HG03025 (cell line): ENCODE results near the gene LUZP2.

Experiments used
- ATAC-seq: cut with Tn5 transposase; IDR thresholded peaks from one replicate; pipeline ENCODE4 v1.9.1; 2021; ENCODE audit warnings: mild to moderate bottlenecking, moderate library complexity; ENCODE audit not compliant: unreplicated experiment, low FRiP score

LUZP2 gene

DNA sequence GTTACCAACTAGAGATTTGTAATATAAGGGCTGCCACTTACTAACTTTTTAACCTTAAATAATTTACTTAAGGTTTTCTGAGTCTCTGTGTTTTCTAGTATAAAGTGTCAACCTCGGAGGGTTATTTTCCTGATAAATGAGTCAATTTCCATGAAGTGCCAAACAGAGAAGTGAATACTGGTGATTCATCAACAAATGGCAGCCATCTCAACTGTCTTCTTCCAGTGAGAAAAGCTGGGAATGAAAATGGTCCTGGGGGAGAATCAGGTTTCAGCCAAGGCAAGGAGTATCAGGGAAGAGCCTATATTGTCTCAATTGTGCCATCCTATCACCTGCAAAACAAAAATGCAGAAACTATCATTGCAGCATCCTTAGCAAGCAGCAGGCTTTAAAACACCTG, 129.1 kb downstream of the LUZP2 start:
- ATAC-seq, result no peak

DNA sequence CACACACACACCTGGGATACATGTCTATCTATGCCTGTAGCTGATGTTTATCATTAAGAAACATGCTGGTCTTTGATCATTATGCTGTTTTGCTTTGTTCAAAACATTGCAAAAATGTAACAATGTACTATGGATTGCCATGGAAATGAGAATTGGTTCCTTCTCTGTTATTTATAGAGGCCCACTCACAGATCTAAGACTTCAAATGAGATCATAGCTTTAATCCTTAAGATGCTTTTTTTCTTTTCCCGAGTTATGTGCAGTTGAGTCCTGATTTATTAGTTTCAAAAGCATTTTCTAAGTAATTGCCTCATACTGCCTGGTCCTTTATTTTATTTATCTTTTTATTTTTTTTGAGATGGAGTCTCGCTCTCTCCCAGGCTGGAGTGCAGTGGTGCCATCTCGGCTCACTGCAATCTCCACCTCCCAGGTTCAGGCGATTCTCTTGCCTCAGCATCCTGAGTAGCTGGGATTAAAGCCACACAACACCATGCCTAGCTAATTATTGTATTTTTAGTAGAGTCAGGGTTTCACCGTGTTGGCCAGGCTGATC, 131.4 kb downstream of the LUZP2 start:
- ATAC-seq, result no peak

DNA sequence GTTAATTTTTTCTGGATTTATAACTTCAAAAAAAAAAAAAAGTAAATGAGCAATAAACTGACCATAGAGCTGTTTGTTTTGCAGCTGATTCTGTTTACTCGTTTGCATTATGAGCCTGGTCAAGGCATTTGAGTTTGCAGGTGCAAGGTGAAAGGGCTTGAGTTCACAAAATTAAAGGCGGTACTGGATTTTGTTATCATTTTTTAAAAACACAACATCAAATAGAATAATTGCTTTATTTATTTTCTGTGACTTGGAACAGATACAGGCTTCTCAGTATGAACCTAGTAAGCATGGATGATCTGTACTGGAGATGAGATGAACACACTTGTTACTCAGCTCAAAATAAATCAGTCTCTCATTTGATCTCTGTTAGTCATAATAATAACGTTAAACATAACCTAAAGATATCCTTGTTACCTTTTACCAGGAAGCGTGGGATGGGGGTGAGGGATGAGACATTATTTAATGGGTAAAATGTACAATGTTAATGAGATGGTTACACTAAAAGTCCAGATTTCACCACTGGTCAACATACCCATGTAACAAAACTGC, 137.8 kb downstream of the LUZP2 start:
- ATAC-seq, result no peak

DNA sequence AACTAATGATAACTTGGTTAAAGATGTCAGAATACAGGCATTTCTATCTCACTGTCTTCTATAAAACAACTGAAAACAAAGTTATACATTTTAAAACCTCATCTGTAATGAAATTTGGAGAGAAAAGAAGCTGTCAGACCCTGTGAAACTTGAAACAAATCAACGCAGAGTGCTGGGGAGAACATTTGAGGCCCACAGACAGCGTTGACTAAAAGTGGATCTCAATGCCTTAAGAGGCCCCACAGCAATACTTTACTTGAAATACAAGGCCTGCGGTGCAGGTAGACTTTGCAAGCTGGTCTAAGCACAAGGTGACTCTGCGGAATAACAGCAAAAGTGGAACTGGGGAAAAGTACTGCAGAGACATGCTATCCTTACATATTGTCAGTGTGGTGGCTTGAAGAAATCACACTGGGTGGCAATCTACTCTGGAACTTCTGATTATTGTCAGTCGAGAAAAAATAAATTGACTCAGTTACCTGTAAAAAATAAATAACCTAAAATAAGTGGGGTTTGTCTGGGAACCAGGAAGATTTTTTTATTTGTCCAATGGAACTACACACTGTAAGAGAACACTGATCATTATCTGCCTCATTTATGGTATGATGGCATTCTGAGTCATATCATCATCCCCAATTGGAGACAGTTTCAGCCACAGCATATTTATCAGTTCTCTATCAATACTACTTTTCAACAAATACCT, 138.9 kb downstream of the LUZP2 start:
- ATAC-seq, result no peak

DNA sequence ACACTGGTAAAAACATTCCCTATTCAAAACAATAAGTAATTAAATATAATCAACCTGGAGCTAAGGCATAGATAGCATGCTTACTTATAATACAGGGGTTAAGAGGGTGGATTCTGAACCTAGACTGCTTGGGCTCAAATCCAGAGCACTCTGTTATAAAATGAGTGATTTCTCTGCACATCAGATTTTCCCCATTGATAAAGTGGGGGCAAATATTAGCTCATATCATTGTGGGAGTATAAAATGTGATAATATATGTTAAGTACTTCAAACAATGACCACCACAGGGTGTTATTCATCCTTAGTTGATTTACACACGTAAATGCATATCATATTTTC, 139.4 kb downstream of the LUZP2 start:
- ATAC-seq, result no peak

DNA sequence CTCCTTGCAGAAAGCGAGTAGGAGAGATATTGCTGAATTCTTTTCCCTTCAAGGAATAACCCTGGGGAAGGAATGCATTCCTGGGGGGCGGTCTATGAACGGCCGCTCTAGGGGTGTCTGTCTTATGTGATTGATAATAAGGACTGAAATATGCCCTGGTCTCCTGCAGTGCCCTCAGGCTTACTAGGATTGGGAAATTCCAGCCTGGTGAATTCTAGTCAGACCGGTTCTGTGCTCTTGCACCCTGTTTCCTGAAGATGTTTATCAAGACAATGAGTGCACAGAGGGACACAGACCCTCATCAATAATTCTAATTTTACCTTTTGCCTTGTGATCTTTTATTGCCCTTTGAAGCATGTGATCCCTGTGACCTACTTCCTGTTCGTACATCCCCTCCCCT, 140.7 kb downstream of the LUZP2 start:
- ATAC-seq, result no peak

DNA sequence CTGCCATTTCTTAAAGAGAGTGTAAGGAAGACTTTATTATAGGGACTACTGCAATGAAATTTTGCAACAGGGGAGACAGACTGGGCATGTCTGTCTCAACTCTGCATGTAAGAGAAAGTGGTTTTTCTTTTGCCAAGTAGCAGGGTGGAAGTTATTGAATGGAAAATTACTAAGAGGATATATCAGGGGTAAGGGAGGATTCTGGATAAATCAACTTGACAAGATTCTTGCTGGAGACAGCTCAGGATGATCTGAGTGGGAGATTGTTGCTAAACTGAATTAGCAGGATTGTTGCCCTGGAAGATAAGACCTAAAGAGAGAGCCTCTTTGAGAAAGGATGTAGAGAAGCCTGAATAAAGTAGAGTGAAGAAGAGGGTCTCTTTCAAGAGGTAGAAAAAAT, 145.8 kb downstream of the LUZP2 start:
- no peak for ATAC-seq

DNA sequence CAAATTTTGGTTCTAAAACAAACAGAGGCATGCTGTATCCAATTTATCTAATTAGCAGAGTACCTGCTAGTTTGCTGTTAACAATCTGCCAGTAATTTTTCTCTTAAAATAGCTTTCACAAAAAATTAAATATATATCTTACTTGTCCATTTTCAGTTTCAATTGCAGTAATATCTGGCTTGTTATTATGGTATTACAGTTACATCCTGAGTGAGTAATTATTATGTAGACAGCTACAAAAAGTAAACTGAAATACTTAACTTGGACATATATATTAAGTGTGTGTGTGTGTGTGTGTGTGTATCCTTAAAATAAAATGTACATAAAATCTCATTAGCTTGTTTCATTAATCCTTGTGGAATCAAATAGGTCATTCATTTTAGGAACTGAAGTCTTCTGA, 148.7 kb downstream of the LUZP2 start:
- ATAC-seq, result no peak

DNA sequence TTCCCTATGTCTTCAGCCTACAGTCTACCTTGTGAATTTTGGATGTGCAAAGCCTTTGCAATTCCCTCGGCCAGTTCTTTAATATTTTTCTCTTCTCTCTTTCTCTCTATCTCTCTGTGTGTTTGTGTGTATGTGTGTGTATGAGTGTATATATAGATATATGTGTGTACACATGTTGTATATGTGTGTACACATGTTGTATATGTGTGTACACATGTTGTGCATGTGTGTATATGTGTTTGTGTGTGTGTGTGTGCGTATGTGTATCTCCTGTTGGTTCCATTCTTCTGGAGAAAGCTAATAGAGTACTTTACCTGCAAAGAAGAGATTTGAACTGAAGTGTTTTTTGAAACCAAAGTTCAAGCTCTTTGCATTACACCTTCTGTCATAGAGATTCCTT, 155.0 kb downstream of the LUZP2 start:
- ATAC-seq, result no peak

DNA sequence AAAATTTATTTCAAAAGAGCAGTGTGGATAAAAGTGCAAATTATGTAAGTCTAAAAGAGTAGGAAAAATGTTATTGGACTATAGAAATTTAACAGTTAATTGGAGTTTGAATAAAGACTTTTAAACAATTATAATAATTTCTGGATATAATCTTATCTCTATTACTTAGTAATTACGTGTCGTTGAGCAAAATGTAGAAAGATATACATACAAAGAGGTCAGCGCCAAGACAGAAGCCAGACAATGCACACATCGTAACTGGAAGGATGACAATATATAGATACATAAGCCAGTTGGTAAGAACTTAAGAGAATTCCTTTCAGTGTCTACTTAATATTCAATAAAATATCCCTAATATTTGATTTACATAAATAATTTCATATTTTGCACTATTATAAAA, 157.0 kb downstream of the LUZP2 start:
- no peak for ATAC-seq

DNA sequence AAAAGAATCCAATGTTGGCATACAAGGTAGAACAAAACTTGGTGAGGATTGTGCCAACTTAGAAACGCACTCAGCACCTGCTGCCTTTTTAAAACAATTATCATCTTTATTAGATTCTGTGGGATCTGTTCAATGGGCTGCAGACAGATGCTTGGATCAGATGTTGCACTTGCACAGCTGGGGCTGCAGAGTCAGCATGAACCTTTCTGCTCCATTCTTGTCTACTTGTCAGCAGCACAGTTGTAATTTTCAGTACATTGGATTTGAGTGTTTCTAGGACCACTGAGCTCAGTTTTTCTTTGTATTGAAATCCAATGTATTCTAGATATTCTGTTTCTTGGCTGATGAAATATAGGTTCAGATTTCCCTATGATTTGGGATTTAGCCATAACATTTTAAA, 164.5 kb downstream of the LUZP2 start:
- ATAC-seq, result no peak

DNA sequence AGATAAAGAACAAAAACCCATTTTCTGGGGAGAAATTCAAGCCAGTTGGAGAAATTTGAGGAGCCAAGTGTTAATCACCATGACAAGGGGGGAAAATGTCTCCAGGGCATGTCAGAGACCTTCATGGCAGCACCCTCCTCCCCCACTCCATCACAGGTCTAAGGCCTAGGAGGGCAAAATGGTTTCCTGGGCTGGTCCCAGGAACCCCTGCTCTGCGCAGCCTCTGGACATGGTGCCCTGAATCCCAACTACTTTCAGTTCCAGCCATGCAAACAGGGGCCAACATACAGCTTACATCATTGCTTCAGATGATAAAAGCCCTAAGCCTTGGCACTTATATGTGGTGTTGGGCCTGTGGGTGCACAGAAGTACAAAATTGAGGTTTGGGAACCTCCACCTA, 167.5 kb downstream of the LUZP2 start:
- ATAC-seq, result no peak

DNA sequence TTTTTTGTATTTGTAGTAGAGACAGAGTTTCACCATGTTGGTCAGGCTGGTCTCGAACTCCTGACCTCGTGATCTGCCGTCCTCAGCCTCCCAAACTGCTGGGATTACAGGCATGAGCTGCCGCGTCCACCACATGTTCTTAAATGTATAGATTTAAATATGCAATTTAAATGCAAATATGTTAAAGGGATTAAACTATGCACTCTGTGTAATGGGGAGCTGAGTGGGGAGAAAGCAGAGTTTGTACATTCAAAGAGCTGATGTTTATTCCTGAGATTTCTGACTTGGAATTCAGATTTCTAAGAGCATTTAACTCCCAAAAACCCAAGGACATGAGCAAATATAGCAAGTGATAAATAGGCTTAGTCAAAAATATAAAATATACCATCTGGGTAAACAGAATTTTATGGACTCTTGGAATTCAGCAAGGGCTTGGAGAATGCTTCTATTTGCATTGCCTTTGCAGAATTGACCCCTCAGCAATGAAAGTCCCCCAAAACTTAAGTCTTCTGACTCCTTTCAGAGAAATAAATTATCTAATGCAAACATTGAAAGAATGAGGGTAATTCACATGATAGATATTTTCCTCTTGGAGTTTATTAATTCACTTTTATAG, 170.6 kb downstream of the LUZP2 start:
- no peak for ATAC-seq

DNA sequence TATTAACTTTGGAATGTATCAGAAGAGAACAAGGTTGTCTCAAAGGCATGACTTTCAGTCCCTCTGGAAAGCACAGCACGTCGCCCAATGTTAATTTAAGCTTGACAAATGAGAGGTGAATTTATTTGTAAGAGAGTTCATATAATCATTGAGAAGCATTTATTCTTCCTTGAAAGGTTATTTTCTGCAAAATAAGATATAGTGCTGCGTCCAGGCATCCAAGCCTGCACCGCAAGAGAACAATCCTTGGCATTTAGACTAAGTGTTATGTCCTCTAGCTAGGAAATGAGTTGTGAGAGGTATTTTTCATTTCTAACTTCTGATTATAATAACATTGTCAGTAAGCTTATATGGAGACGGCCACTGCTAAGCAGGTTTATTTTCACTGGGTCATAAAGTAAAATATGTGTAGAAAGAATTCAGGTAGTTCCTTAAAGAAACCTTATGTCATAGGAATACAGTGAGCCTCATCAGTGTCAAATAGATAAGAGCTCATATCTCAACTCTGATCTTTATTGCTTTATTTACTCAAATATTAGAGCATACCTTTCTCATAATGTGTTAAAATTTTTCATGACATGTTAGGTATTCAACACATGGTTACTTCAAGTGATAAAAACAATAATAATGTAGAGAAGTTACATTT, 182.0 kb downstream of the LUZP2 start:
- no peak for ATAC-seq

DNA sequence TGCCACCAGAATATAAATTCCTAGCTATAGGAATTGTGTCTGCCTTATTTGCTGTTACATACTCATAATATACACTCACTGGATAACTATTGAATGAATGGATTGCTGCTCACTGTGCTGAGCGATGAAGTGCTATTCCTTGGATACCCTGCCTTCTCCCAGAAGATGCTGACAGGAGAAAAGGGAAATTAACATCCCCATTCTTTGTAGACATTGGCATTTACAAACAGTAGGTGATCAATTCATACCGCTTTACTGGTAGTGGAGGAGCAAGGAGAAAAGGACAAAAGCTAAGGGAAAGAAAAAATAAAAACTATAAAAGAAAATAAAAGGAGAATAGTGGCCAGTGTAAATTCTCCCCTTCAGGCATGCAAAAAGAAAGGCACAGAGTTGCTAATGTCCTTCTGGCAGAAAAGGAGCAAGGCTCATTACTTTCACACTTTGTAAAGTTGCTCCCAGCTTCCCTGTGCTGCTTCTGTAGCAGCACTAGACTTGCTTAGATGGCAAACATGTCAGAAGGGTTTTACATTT, 183.0 kb downstream of the LUZP2 start:
- no peak for ATAC-seq

DNA sequence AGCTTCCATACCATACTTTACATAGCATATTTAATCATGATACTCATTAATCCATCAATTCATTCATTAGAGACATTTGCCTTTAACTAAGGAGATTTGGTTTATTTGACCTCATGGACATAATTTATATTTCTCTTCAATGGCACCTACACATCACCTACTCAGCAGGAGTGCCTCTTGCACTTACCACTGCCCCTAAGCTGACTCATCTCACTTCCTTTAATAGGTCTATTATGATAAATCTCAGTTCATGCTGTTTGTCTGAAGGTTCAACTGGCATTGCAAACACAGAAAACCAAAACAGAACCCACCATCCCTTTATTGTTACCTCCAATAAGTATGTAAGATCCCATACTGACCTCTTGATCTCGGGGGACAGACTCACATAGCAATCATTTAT, 186.7 kb downstream of the LUZP2 start:
- no peak for ATAC-seq

DNA sequence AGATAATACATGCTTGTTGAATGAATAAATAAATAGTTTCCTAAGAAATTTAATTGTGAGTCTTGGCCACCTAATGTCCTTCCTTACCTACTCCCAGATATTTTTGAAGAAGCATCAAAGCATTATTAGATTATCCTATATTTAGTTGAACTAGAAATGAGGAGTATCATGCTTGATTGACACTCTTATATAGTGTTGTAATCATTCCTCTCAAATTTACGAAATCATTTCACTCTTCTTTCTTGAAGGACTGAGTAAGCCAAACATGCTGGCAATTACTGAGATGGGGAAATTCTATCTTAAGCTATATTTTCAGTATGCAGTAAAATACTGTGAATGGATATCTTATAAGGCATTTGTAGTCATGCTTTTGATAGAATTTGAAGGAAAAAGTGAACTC, 189.0 kb downstream of the LUZP2 start:
- no peak for ATAC-seq

DNA sequence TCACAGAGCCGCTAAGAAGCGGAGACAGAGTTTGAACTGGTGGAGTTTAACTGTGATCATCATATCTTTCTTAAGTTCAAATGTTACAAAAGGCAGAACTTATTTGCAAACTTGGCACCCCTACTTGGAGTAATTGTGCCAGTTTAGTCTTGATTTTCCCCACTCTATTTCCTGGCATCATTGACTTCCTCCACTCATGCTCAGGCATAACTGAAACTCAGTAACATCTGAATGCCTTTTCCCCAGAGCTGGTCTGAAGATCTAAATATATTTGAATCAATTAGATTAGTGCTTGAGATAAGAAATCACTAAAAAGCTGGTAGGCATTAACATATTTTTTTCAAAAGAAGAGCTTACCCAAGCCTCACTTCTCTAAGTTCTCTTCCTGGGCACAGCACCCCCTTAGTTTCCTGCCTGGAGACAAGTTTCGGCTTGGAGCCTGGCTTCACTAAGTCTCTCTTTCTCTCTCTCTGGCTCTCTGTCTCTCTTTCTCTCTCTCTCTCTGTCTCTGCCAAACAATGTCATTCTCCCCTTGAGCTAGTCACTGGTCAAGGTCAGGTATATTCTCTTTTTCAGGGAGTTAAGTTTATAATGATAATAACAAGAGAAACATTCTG, 190.8 kb downstream of the LUZP2 start:
- no peak for ATAC-seq

DNA sequence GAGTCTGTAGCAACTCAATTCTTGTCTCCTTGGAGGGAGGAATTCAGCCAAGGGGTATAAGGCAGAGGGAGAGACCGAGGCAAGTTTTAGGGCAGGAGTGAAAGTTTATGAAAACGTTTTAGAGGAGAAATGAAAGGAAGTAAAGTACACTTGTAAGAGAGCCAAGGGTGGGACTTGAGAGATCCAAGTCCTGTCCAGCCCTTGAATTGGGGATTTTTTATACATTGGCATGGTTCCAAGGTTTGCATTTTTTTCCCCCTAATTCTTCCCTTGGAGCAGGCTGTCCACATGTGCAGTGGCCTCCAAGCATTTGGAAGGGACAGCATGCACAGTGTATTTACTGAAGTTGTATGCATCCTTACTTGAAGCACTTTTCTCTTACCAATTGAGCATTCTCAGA, 192.1 kb downstream of the LUZP2 start:
- ATAC-seq, result no peak

DNA sequence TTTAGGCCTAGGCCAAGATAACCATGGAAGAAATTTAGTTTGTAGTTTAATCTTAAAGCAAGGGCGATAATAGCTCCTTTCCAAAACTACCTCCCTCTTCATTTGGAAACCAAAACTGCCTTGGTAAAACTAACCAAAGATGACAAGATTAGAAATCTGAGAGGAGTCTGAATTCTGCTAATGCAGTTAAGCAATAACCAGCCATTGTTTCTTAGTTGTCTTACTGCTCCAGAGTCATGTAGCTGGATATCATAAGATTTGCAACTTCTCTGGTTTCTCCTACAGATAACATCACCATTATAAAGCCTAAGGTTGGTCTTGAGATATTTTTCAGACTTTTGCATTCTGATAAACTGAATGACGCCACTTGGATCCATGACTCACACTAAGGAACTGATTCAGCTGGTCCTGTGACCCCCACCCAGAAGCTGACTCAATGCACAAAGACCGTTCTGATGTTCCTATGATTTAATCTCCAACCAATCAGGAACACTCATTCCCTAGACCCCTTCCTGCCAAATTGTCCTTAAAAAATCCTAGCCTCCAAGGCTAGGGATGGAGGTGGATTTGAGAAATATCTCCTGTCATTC, 200.8 kb downstream of the LUZP2 start:
- ATAC-seq, result no peak

DNA sequence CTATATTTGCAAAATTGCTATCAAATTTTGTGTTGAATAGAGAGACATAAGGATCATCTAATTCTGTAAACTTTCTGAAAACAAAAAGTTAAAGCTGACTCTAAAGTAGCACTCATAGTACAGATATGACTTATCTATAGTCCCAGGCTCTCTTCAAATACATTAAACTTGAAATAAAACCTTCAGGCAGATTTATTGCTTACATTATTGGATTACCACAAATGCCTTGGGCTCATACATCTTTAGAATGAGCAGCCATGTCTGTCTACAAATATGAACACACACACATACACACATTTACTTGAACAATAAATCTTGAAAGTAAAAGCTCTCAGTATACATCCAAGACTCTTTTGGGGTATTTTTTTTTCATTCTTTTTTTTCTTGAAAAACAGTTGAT, 207.9 kb downstream of the LUZP2 start:
- no peak for ATAC-seq
